HG03060 (cell line): Measurements from ENCODE around the gene SLC66A3.
A peak's percentile ranks its signal among the peaks of the same experiment; 100 is the strongest.

ENCODE experiments used
- ATAC-seq: cut with Tn5 transposase; IDR thresholded peaks from one replicate; pipeline ENCODE4 v1.9.1; 2021; ENCODE audit warnings: low read depth, moderate number of reproducible peaks; ENCODE audit not compliant: unreplicated experiment

The SLC66A3 gene

GRCh38 chr2:11133936-11134320 lies 21.3 kb upstream of the SLC66A3 start:
- no peak for ATAC-seq

DNA sequence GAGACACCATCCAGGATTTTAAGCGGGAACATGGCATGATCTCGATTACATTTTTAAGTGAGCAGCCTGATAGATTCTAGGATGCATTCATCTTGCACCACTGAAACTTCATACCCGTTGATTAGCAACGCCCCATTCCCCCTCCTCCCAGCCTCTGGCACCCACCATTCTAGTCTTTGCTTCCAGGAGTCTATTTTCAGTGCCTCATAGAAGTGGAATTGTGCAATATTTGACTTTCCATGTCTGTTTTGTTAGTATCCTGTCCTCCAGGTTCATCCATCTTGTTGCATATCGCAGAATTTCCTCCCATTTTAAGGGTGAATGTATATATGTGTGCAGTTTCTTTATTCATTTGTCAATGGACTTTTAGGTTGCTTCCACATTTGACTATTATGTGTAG lies 20.9 kb upstream of the SLC66A3 start:
- no peak for ATAC-seq

DNA sequence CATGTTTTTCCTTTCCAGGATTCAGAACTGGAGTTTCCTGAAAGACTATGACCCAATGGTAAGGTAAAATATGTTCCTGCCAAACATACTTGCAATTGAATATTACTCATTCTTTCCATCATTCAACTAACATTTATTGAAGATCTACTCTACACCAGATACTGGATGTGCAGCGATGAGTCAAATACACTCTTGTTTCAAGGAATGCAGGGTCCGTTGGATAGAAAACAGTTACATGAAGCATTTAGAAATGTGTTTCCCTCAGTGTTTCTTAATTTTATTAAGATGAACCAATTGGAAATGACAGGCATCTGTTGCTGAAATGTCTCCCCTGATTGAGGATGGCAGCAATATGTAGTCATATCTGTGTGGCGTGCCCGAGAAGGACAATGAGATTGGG lies 14.8 kb upstream of the SLC66A3 start:
- no peak for ATAC-seq

DNA sequence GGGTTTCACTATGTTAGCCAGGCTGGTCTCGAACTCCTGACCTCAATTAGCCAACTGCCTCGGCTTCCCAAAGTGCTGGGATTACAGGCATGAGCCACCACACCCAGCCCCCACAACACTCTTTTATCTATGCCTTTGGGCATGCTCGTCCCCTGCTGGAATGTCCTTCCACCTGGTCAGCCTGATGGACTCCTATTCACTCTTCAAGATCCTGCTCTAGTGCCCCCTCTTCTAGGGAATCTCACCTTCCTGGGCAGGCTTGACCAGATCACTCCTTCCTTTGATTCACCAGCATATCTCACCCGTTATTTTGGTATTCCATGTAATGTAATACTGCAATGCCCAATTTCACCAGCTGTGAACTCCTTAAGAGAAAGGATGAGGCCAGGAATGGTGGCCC lies 13.9 kb upstream of the SLC66A3 start:
- no peak for ATAC-seq

GRCh38 chr2:11142330-11142729 lies 12.9 kb upstream of the SLC66A3 start:
- no peak for ATAC-seq

GRCh38 chr2:11142987-11143386 lies 12.3 kb upstream of the SLC66A3 start:
- no peak for ATAC-seq

GRCh38 chr2:11144077-11144737 lies 11.1 kb upstream of the SLC66A3 start:
- no peak for ATAC-seq

- ATAC-seq: no peak
Observed at GRCh38 chr2:11144738-11145079, 10.6 kb upstream of the SLC66A3 start.

GRCh38 chr2:11145350-11145749 lies 9.9 kb upstream of the SLC66A3 start:
- ATAC-seq: no peak

GRCh38 chr2:11146076-11146475 lies 9.2 kb upstream of the SLC66A3 start:
- no peak for ATAC-seq

GRCh38 chr2:11147263-11147662 lies 8.0 kb upstream of the SLC66A3 start:
- ATAC-seq: no peak

DNA sequence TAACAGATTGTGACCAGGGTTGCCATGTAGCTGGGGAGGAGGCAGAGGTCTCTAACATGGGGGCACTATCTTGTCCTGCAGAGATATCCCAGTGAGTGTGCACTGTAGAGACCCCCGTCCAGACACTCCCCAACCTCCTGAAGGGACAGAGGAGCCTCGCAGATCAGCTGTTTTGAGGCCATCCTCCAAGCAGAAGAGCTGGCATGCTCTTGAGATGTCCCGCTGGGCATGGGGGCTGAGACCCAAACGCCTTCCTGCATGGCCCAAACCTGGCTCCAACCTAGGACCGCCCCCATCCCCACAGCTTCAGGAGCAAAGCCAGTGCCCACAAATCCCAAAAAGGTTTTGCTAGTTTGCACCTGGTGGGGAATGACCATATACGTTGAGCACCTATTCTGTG lies 2.7 kb upstream of the SLC66A3 start:
- no peak for ATAC-seq

DNA sequence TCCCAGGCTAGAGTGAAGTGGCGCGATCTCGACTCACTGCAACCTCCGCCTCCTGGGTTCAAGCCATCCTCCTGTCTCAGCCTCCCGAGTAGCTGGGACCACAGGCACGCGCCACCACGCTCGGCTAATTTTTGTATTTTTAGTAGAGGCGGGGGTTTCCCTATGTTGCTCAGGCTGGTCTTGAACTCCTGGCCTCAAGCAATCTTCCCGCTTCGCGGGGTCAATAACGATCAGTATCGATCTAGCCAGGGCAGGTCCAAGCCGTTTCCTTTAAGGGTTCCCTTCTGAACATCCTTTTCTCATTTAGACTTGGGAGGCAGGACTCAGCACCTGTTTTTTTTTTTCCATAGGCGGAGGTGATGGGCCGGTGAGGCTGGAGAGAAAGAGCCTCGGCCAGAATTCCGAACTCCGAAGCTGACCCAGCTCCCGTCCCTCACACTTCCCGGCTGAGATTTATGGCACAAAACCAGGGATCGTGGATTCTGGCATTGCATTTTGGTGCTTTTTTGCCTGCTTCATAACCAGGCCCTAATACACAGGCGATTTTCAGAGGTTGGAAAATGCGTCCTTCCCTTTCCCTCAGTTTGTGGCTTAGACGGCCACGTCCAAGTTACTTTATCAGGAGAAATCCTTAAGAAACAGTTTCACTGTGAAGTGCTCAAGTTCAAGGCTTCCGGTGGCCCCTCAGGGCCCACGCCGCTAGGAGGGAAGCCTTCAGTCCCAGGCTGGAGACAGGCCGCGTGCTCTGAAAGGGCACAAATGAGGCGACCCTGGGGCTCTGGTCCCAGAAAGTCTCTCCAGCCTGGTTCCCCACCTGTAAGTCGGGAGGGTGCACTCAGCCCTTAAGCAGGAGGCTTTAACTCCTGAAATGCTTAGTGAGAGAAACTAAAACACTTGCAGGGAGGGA lies 998 bp upstream of the SLC66A3 start:
- peak; percentile 6 for ATAC-seq

DNA sequence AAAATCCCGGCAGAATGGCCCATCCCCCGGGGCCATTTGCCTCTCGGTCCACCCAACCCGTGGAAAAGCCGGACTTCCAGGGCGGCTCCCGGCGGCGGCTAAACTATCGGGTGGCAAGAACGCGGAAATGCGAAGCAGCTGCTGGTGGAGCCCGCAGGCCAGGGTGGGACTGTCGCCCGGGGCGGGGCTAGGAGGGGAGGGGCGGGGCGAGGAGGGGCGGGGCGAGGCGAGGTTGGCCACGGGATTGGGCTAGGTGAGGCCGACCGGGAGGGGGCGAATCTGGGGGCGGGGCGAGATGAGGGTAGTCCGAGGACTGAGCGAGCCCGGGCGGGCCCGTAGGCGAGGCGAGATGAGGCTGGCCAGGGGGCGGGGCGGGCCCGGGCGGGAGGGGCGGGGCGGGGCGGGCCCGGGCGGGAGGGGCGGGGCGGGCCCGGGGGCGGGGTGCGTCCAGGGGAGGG lies 315 bp upstream of the SLC66A3 start:
- peak; percentile 29 for ATAC-seq

DNA sequence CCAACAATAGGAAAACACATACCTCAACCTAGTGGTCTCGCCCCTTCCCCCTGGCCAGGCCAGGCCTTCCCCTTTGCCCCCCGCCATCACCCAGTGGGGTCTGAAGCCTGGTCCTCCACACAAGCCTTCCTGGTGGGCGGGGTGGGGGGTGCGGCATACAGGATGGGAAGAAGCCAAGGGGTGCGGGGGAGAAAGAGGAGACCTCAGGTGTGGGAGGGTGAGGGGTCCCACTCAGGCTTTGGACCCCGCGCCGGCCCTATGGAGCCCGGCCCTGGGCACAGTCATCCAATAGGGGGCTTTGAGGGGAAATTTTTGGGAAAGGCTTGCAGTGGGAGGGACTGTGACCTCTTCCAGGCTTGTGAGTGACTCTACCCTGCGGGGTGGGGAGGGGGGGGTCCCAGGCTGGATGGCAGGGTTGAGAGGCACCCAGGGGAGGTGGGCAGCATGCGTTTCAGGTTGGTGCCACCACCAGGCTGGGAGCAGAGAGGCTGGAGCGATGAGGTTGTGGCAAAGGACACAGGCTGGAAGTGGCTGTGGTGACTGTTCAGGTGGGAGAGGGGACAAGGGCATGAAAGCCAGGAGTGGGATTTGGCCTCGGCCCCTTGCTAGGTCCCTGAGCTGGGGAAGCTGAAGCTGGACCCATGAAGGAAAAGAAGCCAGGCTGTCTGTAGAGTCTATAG lies 1.3 kb downstream of the SLC66A3 start:
- no peak for ATAC-seq

DNA sequence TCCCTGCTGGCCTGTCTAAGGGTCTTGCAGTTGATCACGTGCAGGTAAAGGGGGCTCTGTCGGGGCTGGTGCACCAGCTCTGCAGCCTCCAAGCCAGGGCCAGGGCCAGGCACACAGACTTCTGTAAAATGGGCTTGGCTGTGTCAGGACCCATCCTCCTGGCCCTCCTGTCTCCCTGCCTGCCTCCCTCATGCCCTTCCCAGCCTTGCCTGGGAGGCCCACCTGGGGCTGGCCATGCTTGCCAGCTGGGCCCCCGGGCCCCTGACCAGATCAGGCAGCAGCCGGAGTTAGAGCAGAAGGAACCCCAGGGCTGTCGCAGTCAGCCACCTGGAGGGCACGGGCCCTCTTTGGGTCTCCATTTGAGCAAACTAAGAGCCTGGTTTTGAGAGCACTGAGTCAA lies 2.0 kb downstream of the SLC66A3 start:
- ATAC-seq: no peak

GRCh38 chr2:11157731-11158130 lies 2.5 kb downstream of the SLC66A3 start:
- no peak for ATAC-seq

DNA sequence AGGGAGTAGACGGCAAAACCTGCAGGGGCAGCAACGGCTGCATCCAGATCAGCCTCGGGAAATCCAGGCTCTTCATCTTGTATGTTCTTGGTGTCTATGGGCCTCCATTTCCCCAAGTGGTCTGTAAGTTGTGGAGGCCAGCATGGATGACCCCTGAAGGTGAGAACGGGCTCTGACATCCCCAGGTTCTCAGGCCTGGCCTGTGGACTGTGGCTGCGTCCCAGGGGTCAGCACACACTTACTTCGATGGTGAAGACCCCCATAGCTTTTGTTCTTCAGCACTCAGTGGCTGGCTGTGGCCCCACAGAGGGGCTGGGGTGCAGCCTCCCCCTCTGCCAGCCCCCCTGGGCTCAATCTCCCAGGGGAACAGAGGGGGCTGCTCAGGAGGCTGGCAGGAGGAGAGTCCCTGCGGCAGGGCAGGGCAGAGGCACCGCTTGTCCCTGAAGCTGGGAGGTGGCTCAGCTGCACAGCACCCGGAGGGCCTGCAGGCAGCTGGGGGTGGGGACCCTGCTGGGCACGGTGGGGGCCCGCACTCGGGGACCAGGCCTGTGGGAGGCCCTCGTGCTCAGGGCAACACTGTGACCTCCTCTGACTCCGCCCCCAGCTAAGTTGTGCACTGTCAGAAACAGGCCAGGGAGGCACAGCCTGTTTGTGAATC lies 3.8 kb downstream of the SLC66A3 start:
- ATAC-seq: no peak

- no peak for ATAC-seq
Observed at GRCh38 chr2:11159574-11160170, 4.4 kb downstream of the SLC66A3 start.

- ATAC-seq: no peak
Observed at GRCh38 chr2:11160256-11160655, 5.0 kb downstream of the SLC66A3 start.
